A673 (cell line): ENCODE data around the gene NRG3.

Source experiments
- EZH2 ChIP-seq: fragments of 200-600 bp; sonication (generic); IDR thresholded peaks from 2 replicates; pipeline ENCODE4 v1.6.1; 2017; ENCODE audit warnings: borderline replicate concordance, low read depth, mild to moderate bottlenecking, mixed read lengths, antibody characterized with exemption, low read length; ENCODE audit not compliant: poor library complexity, severe bottlenecking
- TF ChIP-seq, protein P1 (sequence below): fragments of 300-800, 200-600 bp; sonication (generic); conservative IDR thresholded peaks from 2 replicates; pipeline ENCODE4 v1.5.1; 2017; ENCODE audit warnings: low read depth, mild to moderate bottlenecking, antibody characterized with exemption, low read length, moderate library complexity, mixed read lengths

DNA sequence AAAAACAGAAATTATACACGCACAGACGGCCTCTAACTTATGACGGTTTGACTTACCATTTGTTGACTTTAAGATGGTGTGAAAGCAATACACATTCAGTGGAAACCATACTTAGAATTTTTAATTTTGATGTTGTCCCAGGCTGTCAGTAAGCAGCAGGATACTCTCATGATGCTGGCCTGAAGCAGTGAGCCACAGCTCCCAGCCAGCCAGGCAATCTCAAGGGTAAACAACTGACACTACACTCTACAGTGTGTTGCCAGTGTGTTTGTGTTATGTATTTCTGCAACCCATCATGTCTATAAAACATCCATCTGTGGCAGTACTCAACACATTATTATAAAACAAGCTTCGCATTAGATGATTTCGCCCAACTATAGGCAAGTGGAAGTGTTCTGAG, 747.5 kb downstream of the NRG3 start:
- TF ChIP-seq EZH2, result no peak
- TF ChIP-seq, protein P1, sequence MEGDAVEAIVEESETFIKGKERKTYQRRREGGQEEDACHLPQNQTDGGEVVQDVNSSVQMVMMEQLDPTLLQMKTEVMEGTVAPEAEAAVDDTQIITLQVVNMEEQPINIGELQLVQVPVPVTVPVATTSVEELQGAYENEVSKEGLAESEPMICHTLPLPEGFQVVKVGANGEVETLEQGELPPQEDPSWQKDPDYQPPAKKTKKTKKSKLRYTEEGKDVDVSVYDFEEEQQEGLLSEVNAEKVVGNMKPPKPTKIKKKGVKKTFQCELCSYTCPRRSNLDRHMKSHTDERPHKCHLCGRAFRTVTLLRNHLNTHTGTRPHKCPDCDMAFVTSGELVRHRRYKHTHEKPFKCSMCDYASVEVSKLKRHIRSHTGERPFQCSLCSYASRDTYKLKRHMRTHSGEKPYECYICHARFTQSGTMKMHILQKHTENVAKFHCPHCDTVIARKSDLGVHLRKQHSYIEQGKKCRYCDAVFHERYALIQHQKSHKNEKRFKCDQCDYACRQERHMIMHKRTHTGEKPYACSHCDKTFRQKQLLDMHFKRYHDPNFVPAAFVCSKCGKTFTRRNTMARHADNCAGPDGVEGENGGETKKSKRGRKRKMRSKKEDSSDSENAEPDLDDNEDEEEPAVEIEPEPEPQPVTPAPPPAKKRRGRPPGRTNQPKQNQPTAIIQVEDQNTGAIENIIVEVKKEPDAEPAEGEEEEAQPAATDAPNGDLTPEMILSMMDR, result no peak
